ENCODE data around the gene SCRT2. TPM values are rescaled to one million over a fixed set of nuclear protein-coding genes. Genes with fewer than 3 reads are reported as not detected.

The SCRT2 gene
- polyA plus RNA-seq, 10 donors: 0.04 to 0.18 TPM; not detected in 8

DNA sequence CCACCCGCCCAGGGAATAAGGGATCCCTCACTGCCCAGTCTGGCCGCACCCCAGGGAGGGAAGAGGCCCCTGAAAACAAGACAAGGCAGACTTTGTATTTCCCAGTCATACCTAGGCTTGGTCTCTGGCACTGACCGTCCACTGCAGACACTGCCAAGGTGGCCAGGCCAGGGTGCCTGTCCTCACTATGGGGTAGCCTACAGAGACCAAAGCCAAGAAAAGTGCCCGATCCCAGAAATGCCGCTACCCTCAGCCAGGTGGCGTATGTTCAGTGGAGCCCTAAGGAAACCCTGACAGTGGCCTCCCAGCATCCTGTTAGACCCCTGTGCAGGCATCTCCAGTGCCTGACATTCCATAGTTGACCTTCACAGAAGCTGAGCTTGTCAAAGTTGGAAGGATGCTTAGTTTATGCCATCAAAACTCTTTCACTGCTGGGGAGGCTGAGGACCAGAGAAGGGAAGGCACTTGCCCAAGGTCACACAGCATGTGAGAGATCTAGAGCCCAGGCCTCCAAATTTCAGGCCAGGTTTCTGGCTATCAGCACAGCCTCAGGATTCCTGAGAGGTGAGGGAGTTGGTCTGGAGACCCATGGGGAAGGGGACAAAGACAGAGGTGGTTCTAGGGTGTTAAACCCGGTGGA is 2.5 kb downstream of the SCRT2 start:
- no peak for DNase-seq

DNA sequence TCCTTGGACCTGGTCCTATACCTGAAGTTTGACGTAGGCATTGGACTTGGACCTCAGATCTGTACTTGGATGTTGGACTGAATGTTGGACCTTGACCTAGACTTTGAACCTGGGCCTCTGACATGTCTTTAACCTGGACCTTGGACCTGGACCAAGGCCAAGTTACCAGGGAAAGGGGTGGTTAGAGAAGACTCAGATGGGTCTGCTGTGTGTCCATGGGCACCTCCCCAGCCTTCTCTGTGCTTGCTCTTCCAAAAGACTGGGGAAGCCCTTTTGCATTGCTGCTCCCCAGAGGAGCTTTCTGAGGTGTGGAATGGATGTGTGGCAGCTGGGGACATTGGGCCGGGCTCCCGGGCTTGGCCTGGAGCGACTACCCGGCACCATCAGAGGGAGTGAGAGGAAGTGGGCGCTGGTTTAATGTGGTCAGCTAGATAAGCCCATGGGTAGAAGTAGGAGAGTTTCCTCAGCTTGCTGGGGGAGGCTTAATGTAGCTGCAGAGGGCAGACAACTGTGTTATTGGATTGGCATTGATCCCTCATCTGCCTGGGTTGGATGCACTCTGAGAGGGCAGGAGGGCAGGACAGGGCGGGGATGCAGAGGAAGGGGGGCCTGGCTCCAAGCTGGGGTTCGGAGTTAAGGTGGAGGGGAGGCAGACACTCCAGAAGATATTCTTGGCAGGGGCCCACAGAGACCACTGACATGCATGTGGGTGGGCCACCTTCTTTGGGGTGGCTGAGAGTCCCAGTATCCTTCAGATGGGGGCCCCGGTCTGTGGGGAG is 4.2 kb downstream of the SCRT2 start:
- DNase-seq: no peak

DNA sequence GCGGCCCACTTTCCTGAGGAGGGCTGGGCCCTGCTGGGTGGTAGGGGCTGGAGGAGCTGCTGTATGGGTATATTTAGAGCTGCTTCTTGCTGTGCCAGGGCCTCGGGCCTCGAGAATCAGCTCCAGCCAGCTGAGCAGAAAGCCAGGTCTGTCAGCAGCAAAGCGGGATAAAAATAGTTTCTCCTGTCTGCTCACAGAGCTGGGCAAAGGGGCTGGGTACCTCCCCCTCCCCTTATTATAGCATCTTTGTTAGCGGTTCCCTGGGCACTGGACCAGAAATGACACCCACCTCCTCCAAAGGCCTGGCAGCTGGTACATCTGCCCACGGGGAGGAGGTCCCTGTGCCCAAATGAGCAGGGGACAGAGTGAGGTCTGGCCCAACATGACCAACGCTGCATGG is 6.0 kb downstream of the SCRT2 start:
- DNase-seq: no peak

DNA sequence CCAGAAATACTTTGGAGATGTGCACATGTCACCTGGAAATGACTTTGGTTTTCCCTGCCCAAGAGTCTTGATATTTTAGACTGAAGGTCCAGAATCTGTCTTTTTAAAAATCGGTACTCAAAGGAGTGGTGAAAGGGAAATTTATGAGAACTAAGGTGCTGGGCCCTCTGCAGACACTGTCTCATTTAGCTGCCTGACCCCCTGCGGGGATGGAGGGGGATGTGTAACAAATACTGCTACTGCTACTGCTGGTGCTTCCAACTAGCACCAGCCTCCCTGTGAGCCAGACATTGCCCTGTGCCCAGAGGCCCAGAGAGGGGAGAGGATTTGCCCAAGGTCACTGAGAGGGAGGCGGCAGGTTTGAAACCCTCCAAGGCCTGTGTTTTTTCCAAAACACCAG is 7.0 kb downstream of the SCRT2 start:
- no peak for DNase-seq

DNA sequence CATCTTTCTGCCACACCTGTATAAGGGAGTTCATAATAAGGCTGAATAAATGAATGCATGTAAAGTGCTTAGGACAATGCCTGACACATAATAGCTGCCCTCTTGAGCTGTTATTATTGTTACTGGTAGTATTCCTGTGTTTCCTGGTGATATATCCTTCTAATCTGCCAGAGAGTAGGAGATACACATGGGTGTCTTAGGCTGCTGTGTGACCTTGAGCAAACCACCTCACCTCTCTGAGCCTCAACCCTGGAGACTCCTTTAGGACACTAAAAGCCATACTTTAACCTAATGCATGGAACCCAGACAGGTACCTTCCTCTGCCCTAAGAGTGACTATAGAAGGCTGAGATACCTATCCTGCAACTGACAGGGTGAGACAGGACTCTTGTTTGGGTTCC is 7.6 kb downstream of the SCRT2 start:
- DNase-seq: no peak

DNA sequence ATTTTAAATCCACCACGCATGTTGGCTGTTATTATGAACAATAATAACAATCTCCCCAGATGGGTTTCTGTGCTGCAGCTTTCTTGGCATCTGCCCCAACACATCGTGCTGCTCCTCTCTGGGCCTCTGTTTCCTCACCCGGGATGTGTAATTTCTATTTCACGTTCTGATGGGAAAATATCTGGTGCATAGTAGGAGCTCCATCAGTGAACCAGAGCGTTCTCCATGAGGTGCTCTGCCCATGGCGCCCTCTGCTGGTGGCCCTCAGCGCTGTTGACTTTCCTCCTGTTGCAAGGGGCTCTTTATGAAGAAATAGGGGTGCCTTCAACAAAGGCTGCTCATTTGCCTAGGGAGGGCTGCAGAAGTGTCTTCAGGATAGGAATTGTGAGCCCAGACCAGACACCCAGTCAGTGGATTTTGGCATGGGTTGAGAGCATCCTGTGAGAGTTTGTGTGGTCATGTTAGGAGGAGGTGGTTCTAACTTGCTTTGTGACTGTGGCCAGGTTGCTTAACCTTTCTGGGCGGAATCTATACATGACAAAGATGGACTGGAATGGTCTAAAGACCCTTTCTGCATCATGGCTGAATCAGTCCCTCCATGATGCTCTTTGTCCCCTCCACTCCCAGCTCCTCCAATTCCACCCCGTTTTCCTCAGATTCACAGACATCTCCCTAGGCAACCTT is 8.1 kb downstream of the SCRT2 start:
- peak in 1 of 3 donors; percentile 38 for DNase-seq

DNA sequence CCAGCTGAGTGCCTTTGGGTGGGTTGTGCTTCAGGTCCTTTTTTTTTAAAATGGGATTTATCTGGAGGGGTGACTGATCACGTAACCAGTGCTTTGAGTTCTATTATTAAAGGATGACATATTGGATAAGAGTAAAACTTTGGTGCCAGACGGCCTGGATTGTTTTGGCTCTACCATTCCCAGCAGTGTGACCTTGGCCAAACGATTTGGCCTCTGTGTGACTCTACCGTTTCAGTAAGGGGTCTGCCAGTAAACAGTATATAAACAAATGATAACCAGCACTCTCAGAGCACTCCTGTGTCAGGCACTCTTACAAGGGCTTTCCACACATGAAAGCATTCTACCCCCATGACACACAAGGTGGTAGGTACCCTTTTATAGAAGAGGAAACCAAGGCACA is 8.7 kb downstream of the SCRT2 start:
- DNase-seq: no peak

DNA sequence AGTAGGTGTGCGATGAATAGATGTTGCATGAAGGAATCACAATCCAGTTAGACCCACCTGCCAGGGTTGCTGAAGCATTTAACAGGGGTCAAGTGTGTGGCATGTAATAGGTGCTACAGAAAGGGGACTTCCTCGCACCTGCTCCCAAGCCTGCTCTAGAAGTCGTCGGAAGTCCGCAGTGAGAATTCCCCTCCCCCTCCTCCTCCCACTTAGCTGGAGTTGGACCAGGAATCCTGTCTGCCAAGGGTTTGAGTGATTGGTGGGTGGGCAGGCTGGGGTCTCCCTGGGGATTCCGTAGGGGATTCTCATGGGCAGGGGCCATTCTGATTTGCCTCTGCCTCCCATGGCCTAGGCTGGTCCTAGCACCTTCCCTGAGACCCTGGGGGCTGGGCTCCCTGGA is 10.3 kb downstream of the SCRT2 start:
- no peak for DNase-seq

DNA sequence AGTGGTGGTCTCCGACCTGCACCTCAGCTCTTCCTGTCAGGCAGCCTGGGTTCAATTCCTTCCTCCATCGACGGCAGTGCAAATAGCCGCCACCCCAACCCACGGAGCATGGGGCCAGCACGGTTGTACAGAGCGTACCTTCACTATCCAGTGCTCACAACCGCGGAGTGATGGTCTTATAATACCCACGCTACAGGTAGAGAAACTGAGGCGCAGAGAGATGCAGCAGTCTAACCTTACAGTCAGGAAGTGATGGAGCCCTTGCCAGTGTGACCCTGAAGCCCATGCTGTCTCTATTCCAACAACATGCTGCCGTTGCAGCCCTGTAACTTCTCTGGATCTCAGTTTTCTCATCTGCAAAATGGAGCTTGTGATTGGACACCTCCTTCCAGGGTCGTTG is 11.0 kb downstream of the SCRT2 start:
- DNase-seq: no peak

DNA sequence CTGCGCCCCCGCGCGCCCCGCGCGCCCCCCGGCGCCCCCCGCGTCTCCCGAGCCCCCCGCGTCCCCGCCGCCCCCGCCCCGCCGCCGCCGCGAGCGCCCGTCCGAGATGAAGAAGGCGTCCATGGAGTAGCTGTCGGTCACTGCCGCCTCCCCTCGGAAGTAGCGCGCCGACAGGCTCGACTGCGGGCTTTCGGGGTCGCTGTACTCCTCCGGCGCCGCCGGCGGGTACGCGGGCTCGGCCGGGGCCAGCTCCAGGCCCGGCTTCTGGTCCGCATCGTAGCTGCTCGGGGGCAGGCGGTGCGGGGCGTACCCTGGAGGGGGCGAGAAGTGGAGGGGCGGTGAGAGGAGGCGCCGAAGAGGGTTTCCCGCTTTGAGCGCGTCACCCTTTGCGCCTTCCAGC is 11.5 kb downstream of the SCRT2 start:
- no peak for DNase-seq

DNA sequence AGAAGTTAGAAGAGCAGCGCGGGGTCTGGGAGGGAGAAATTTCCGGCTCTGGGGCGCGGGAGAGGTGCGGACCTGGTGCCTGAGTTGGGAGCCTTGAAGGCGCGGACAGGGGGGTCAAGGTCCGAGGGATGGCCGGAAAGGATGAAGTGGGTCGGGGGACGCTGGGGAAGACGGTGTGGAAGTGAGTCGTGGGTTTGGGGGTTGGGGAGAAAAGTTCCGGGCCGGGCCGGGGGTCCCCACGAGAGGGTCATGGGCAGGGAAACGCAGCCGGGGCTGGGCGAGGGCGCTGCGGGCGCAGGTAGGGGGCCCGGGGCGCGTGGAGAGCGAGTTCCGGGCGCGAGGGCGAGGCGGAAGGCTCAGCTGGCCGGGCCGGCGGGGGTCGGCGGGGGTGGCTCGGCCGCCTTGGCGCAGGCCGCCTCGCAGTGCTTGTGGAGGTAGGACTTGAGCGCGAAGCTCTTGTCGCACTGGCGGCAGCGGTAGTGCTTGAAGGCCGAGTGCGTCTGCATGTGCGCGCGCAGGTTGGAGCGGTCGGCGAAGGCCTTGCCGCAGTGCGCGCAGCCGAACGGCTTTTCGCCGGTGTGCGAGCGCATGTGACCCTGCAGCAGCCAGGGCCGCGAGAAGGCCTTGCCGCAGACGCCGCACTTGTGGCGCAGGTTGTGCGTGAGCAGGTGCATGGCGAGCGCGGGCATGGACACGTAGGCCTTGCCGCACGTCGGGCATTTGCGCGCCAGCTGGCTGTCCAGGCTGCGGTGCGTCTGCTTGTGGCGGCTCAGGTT is 12.1 kb downstream of the SCRT2 start:
- no peak for DNase-seq

DNA sequence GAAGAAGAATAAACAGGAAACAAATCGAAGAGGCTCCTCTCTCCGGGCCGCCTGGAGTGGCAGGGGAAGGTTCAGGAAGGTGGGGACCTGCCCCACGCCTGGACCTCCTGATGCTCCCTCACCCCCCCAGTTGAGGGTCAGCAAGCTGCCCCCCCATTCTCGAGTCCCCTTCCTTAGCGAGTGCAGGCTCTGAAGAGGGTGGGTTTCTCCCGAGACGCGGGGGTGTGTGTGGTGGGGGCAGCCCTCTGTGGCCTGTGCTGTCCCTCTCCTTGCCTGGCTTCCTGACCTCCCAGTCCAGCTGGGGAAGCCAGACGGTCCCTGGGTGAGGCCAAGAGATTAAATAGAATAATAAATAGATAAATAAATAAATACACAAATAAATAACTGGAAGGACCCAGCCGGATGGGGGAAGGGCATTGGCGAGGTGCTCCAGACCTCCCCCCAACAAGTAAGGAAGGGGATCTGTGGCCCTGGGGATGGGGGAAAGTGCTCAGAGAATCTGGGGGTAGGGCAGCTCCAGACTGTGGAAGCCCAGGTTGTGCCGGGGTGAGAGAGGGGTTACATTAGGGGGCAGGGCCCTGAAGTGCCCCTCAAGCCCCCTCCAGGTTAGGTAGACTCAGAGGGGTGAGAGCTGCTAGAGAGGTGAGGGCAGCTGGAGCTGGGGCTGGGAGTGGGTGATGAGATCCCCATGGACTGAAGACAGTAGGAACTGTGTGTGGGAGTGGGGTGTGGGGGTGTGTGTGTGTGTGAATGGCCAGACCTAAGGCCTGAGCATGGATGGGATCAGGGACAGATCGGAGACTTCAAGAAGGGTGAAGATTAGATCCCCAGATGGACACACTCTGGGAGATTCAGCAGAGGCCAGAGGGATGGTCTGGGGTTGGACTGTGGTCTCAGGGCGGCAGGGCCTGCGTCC is 13.1 kb downstream of the SCRT2 start:
- DNase-seq: no peak

DNA sequence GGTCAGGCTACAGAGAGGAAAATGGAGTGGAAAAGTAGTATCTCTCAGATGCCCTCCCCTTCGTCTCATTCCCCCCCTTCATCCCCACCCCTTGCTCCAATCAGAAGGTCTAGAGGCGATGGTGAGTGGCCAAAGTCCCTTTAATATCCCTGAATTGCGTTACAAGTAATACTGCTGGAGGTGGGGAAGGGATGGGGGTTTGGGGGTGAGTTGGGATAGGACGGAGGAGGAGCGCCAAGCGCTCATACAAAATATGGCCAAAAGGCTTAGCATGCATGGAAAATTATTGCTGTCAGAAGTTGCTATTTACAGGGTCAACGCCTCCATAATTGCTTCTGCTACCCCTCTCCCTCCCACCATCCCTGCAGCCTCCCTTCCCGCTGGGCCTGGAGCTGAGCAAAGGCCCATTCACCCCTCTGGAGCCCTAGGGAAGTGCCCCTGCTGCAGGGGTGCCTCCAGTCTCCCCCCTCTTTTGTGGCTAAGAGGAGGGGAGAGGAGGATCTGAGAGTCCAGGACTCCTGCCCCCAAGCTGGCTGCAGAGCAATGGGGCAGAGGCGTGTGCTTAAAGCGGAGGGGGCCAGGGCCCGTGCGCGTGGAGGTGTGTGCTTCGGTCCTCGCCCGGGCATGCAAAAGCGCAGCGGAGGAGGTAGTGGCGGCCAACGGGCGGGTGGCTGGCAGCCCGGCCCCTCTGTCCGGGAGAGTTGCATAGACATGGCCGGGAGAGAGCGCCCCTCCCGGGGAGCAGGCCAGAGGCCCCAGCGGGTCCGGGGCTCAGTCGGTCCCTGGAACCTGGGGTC is 13.9 kb downstream of the SCRT2 start:
- no peak for DNase-seq

DNA sequence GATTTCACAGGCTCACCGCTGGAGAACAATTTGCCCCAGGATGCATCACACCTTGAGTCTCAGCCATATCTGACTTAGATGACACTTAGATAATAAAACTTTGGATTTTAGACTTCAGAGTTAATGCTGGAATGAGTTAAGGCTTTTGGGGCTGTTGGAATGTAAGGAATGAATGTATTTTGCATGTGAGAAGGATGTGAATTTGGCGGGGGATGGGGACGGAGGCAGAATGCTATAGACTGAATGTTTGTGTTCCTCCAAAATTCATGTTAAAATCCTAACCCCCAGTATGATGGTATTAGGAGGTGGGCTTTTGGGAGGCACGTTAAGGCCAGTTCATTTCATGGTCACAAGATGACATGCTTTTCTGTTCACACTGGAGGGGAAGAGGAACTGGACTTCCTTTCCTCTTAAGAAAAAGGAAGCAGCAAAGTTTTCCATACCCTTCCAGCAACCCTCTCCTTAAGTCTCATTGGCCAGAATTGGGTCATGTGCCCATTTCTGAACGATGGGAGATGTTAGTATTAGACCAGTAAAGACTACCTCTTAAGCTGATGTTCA is 16.8 kb downstream of the SCRT2 start:
- DNase-seq: no peak

DNA sequence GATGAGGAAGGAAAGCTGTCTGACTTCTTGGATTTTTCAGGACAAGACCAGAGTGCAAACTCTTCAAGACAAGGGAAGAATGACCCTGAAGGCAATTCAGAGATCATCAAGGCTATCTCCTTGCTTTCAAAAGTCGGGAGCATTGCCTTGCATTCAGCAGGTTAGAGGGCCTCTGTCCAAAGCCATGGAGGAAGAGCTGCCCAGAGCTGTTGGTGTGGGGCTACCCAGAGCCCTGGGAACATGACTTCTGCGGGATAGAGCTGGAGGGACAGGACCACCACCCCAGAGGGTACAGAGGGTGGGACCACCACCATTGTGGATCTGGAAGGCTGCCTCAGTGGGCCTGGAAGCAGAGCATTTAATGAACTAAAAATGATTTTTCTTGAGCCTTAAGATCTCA is 17.4 kb downstream of the SCRT2 start:
- DNase-seq: no peak

DNA sequence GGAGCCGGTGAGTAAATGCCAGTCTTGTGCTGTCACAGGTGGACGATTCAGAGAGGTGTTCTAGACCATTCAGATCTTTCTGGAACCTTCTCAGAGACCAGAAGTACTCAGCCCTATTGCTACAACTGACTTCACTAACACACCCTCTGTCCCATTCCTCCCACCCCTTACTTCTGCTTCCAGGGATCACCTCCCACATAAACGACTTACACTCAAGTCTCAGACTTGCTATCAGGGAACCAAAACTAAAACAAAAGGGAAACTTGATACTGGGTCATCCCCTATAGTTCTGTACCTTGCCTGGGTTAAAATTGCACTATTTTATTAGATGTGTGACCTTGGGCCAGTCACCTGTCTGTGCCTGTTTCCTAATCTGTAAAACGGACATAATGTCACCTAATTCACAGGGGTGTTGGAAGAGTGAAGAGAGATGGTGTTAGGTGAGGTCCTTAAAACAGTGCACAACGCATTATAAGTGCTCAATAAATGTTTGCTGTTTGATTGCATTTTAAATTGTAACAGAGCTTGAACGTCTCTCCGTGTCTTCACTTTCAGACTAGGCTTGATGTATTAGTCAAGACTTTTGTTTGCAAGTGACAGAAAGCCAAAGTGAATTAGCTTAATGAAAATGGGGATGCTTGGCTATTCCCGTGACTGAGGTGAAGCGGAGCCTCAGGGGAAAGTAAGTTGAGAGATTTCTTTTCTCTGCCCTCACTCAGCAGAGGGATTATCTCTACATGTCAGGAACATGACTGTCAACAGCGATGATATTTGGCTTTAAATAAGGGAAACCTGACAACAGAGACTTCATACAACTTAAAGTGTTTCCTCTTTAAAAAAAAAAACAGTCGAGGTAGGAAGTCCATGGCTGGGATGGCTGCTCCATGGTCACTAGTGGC is 19.6 kb downstream of the SCRT2 start:
- DNase-seq: no peak

DNA sequence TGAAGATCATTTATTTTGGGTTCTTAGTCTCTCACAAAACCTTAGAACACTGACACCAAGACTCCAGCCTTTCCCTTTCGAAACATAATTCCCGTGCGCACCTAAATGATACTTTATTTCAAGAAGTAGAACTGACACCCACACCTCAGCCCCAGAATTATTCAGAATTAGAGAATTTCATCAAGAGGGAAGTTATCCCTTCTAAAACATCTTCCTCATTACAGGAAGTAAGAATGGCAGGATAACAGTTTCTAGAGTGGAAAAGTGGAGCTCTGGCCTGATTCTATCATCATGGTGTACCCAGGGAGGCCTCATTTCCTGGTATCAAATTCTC is 21.2 kb downstream of the SCRT2 start:
- no peak for DNase-seq

DNA sequence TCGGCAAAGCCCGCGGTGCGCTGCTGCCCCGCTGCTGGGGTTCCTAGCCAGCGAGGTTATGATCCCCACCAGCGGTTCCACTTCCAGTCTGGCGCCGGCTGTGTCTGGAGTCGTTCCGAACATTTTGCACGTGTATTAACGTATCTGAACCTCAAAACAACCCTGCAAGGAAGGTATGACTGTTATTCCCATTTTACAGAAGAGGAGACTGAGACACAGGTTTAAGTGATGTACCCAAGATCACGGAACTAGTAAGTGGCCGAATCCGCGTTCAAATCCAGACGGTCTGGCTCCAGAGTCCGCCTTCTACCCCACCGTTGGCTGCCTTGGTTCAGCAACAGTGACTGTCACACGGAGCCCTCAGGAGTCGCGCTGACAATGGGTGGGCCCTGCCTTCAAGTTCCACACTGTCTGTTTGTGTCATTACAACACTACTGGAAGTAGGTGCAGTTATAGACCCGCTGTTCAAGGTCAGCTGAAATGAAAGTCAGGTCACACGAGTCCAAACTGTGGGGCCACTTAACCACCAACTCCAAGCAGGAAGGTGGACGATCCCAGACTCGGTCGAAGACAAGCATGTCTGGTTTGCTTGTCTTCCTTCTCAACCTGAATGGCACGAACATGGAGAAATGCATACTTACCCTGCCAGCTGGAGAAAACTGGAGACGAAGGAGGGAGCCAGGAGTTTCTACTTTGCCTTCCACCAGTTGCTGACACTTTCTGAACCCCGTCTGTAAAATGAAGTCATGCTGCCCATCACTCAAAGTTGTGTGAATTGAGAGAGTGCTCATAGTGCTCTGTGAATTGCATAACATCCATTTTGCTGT is 21.8 kb downstream of the SCRT2 start:
- no peak for DNase-seq

All from muscle of back (tissue), 11 donors.